Fibroblast of upper back skin (primary cell): ENCODE measurements around the gene PLIN5.
A peak's percentile ranks its signal among the peaks of the same experiment; 100 is the strongest.

Source experiments
- DNase-seq: peaks from one replicate; pipeline ENCODE4 v3.0.0-alpha.2; 2013

The PLIN5 gene

DNA sequence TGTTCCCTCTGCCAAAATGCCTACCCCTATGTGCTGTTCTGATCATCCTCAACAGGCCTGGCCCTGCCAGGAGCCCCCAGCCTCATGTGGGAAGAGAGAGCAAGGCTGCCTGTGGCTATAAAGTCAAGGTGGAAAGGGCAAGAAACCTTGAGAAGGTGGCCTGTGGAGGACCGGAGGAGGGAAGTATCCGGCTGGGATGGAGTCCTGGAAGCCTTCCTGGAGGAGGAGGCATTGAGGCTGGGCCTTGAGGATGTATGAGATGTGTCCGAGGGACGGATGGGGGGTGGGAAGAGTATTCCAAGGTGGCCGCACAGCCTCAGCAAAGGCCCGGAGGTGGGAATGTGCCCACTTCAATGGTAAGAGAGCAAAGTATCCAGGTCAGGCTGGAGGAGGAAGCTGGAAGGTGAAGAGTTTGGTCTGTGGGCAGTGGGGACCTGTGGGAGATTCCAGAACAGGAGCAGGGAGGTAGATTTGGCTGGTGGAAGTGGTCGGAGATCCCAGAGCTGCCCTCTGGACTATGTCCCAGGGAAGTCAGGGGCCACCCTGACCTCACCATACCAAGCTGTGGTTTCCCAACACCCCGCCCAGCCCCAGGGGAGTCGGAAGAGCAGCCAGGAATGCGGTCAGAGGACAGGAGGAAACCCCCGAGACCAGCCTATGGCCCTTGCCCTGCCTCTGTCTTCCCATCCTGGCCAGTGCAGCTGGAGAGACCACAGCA, 13.7 kb downstream of the PLIN5 start:
- no peak for DNase-seq

DNA sequence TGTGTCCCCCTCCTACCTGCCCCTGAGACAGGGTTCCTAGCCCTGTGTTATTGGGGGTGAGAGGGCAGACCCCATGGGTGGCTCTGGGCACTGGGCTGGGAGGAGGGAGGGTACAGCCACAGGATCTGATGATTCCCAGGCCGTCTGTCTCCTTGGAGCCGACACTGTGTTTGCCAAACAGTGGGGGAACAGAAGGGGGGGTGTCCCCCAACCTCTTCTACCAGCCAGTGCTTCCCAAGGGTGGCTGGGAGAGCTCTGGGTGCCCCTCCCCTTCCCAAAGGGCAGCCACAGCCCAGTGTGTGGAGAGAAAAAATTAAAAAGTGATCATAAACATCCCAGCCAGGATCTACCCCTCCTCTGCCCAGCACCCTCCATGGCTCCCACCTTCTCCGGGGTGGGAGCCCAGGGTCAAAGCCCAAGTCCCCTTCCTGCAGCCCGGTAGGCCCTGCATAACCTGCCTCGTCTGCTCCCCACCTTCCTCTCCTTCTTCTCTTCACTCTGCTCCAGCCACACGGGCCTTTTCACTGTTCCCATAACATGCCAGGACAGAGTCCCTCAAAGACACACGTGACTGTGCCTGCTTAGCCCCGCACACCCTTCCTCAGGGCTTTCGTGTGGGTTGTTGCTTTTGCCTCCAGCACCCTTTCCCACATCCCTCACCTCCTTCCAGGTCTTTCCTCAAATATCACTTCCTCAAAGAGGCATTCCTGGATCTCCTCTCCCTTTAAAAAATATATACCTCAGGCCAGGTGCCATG, 15.3 kb downstream of the PLIN5 start:
- no peak for DNase-seq

DNA sequence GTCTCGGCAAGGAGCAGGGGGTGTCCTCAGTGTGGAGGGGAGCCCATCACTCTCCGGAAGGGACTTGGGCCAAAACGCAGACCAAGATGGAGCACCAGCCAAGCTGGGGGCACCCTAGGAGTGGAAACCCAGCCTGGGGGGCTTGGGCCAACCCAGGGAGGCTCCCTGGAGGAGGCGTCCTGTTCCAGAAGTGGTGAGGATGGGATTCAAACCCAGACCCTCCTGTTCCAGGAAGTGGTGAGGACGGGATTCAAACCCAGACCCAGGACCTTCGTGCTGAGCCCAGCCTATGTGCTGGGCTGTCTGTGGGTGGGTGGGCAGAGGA, 15.9 kb downstream of the PLIN5 start:
- no peak for DNase-seq

DNA sequence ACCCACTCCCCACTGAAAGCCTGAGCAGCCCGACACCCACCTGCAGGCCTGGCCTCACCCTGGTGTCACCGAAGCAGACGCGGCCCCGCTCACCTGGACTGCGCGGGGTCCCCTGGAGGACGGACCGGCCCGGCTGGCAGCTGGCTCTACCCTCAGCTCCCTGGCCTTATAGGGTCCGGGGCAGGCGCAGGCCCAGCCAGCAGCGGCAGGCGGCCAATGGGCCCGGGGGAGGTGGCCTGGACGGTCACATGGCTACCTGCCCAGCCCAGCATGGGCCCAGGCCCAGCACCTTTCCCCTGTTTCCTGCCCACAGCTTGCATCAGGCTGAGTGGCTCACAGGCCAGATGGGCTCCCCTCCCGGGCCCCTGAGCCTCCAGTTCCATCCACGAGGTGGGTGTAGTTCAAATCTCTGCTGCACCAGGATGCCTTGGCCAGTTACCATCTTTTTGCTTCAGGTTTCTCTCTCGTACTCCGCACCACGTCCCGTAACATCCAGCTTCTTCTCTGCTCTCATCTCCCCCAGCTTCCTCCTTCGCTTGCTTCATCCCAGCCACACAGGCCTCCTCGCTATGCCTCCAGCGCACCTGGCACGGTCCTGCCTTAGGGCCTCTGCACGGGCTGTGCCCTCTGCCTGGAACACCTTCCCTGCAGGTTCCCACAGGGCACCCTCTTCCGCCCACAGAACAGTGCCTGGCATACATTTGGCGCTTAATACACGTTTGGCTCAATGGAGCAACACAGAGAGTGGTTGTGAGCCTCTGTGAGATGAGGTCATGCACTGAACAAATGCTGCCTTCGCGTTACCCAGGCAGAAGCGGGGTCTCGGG, 16.5 kb downstream of the PLIN5 start, which contains the start of gene PLIN4:
Gene PLIN4, minus strand, starts transcription at position 142 of the 827 bp plus-strand sequence. CDS start 214 bp downstream, outside the sequence.
- peak; percentile 58 for DNase-seq

DNA sequence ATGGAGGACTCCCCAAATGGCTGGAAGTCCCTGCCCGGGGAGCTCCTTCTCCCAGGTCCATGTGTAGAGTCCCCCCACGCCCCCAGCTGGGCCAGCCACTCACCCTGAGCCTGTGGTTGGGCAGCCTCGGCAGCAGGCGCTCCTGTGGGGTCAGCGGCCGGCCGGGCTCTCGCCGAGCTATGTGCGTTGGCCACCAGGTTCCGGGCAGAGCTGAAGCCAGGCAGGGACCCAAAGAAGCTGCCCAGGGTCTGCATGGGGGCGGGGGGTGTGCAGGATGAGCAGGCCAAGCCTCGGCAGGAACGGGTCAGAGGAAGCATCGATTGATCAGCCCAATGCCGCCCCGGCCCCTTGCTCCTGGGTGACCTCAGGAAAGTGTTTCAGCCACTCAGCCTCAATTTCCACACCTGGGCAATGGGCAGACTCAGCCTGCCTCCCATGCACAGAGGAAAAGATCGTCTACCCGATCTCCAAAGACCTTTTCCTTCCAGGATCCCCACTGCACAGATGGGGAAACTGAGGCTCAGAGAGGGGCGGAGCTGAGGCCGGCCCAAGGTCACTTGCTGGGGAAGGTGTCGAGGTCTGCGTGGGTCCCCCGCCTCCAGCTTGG, 17.5 kb downstream of the PLIN5 start:
- DNase-seq = no peak

DNA sequence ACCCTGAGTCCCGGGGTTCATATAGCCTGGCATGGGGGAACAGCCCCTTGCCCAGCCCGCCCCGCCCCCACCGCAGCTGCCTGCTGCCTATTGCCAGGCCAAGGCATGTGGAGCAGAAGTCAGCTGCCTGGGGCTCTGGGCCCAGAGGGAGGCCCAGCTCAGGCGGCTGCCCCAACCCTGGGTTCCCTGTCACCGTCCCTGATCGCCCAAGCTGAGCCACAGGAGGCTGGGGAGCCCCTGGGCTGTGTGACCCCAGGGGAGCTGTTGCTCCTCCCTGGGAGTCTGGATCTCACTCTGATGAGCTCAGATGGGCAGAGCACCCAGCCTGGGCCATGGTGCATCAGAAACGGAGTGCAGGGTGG, 18.1 kb downstream of the PLIN5 start:
- DNase-seq = no peak

DNA sequence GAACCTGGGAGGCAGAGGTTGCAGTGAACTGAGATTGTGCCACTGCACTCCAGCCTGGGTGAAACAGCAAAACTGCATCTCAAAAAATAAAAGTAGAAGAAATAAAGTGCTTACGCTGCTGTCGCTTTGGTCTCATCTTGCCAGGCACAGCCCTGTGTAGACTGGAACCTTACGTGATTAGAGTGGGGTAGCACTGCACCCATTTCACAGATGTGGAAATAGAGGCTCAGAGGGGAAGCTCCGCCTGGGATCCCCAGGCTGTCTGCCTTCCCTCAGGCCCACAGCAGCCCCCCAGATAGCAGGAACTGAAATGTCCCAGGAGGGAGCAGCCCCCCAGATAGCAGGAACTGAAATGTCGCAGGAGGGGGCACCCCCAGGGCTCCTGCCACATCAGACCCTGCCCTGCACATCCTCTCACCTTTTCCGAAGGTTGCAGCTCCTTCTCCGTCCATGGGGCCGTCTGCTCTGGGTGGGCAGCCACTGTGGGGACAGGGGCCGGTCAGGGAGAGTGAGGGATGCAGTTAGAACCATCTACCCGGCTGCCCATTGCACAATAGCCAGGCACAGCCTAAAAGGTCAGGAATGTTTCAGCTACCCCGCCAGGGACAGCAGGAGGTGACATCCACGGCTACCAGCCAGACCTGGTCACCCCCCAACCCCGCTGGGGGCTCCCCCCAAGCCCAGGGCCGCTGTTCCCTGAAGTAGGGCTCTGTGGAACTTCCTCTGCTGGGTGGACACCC, 18.7 kb downstream of the PLIN5 start:
- no peak for DNase-seq

DNA sequence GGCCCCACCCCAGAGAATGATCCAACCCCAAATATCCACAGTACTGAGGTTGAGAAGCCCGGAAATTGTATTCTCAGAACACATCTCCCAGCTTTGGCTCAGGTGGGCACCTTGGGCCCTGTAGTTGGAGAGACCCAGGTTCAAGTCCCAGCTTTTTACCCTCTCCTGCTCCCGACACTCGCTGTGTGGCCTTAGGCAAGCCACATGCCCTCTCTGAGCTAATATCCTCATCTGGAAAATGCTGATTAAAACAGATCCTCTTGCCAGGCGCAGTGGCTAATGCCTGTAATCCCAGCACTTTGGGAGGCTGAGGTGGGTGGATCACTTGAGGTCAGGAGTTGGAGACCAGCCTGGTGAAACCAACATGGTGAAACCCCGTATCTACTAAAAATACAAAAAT, 19.3 kb downstream of the PLIN5 start:
- DNase-seq = no peak

DNA sequence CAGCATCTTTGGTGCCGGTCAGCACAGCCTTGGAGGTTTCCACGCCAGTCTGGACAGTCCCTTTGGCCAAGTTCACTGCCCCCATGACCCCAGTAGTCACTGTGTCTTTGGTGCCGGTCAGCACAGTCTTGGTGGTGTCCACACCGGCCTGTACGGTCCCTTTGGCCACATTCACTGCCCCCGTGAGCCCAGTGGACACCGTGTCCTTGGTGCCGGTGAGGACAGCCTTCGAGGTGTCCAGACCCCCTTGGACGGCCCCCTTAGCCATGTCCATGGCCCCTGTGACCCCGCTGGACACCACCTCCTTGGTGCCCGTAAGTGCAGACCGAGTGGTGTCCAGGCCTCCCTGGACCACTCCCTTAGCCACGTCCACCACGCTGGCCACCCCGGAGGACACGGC, 21.8 kb downstream of the PLIN5 start:
- DNase-seq = no peak

DNA sequence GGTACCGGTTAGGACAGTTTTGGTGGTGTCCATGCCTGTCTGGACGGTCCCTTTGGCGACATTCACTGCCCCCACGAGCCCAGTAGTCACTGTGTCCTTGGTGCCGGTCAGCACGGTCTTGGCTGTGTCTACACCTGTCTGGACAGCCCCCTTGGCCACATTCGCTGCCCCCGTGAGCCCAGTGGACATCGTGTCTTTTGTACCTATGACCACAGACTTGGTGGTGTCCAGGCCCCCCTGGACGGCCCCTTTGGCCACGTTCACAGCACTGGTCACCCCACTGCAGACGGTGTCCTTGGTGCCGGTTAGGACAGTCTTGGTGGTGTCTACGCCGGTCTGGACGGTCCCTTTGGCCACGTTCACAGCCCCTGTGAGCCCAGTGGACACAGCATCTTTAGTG, 23.0 kb downstream of the PLIN5 start:
- no peak for DNase-seq

DNA sequence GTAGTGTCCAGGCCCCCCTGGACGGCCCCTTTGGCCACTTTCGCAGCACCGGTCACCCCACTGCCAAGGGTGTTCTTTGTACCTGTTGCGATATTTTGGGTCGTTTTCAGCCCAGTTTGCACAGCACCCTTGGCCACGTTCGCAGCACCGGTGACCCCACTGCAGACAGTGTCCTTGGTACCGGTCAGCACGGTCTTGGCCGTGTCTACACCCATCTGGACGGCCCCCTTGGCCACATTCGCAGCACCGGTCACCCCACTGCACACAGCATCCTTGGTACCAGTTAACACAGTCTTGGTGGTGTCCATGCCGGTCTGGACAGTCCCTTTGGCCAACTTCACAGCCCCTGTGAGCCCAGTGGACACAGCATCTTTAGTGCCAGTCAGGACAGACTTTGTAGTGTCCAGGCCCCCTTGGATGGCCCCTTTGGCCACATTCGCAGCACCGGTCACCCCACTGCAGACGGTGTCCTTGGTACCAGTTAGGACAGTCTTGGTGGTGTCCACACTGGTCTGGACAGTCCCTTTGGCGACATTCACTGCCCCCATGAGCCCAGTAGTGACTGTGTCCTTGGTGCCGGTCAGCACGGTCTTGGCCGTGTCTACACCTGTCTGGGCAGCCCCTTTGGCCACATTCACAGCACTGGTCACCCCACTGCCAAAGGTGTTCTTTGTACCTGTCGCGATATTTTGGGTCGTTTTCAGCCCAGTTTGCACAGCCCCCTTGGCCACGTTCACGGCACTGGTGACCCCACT, 23.5 kb downstream of the PLIN5 start:
- no peak for DNase-seq

DNA sequence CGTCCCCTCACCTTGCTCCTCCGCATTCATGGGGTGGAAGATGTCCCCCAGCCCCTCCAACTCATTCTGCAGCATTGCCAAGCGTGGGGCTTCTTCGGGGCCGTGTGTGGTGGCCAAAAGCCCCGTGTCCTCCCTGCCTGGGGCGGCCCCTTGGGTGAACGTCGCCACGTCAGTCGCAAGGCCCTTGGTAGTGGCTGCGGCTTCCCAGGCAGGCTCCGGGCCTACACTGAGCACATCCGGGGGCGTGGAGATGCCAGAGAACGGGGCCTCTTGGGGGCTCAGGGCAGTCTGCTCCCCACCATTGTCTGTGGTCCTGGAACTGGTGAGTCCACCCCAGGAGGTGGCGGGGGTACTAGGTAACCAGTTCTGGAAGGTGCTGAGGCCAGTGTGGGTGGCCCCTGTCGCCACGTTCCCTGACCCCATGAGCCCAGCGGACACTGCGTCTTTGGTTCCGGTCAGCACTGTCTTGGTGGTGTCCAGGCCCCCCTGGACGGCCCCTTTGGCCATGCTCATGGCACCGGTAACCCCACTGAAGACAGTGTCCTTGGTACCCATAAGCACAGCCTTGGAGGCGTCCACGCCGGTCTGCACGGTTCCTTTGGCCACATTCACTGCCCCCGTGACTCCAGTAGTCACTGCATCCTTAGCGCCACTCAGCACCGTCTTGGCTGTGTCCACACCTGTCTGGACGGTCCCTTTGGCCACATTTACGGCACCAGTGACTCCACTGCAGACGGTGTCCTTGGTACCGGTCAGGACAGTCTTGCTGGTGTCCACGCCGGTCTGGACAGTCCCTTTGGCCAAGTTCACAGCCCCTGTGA, 24.4 kb downstream of the PLIN5 start:
- no peak for DNase-seq

DNA sequence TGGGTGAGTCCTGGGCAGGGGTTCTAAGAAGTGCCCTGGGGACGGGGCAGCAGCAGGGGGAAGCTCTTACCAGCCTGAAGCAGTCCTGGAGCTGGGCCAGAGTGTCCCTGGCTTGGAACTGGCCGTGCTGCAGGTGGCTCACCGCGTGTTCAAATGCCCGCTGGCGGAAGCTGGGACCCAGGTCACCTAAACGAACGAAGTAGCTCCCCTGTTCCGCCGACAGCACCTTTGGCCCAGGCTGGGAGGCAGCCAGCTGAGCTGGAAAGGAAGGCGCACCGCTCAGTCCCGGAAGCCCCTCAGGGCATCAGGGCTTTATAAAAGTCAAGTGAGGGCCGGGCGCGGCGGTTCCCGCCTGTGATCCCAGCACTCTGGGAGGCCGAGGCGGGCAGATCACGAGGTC, 26.3 kb downstream of the PLIN5 start:
- DNase-seq = no peak

DNA sequence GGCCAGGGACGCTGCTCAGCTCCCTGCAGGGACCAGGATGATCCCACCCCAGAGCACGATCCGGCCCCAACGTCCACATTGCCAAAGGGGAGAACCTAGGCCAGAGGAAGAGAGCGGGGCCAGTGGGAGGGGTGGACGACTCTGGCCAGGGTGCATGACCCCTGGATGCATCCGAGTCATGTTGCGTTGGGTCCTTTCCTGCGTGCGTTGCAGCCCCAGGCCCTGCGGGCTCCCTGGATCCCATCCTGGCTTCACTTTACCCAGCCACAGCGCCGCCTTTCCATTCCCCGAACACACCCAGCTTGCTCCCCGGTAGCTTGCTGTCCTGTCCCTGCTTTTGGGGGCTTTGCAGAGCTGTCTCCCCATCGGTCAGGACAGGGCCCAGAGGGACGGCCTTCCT, 27.2 kb downstream of the PLIN5 start:
- no peak for DNase-seq

DNA sequence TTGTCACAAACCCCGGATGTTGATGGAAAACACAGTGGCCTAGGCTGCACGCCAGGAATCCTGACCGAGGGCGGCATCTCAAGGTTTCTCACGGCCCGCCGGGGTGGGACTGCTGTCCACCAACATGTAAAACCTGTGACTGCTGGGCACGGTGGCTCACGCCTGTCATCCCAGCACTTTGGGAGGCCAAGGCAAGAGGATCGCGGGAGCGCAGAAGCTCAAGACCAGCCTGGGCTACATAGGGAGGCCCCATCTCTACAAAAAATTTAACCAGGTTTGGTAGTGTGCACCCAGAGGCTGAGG, 27.9 kb downstream of the PLIN5 start:
- DNase-seq = no peak

DNA sequence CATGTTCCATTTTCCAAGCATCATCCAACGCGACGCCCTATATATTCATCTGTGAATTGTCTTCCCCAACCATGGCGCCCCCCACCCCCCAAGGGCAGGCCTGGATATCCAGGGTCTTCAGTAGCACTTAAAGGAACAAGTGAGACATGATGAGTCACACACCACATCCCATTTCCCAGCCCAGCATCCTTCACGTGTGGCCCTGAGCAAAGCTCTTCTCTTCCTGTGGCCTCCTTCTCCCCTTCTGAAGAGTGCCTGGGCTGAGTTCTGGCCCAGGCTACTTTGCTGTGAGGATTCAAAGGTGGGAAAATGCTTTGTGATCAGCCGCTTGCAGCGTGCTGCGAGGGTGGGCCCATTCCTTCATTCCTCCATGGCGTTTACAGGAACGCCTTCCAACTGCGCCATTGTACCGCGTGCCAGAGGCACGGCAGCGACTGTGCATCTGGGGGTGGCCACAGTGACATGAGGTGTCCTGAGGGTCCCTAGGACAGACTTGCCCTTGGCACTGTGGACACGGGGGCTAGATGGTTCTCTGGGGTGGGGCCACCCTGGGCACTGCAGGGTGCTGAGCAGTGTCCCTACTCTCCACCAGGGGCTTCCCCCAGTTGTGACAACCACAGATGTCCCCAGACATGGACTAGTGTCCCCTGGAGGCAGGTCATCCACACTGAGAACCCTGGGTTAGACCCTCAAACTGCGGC, 28.4 kb downstream of the PLIN5 start:
- peak; percentile 63 for DNase-seq

DNA sequence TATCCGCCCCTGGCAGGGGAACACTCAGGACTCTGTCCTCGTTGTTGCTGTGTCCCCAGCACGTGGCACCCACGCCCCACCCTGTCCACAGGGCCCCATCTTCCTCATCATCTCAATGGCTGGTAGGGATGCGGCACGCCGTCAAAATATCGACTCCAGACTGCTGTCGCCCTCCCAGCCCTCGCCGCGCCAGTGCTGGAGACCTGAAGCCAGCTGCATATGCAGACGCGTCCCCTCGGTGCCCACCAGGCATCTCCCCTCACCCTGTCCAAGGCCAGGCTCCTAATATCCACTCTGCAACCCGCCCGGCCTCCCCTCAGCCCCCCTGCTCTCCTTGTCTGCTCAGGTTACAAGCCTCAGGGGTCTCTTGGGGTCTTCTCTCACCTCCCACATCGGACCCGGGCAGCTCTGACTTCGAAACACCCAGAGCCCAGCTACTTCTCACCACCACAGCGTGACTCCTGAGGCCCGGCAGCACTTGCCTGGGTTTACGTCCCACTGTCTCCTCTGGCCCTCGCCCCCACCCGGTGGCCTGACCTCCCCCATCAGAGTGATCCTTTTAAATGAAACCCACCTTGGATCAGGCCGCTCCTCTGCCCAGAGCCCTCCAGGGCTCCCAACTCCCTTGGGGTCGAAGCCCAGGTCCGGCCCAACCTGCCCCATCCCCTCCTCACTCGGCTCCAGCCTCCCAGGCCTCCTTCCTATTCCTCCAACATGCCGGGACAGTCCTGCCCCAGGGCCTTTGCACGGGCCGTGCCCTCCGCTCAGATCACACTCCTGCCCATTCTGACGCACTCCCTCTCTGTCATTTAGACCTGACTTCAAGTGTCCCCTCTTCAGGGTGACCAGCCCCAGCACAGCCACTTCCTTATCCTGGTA, 29.2 kb downstream of the PLIN5 start:
- no peak for DNase-seq

DNA sequence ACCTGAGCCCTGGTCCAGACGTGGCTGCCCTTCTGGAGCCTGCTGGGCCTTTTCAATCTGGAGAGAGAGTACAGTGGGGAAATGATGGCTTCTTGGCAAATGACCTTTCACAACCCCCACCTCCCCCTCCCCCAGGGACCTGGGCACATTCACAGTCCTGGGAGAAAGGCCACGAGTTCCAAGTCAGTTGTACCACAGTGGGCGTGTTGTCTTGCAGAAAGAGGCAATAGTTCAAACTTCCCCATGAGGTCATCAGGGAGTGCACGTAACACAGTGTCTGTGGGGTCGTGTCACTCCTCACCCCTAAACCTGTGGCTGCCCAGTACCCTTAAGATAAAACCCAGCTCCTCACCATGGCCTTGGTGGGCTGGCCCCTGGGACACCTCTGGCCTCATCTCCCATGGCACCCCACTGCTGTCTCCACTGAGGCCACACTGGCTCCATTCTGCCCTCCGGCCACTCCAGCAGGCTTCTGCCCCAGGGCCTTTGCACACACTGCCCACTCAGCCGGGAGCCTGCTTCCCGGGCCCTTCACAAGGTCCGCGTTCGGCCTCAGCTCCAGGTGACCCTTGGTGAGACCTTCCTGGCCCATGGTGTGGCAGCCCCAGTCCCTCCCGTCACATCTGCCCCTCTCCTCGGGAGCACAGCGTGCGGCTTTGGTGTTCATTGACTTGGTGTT, 30.0 kb downstream of the PLIN5 start:
- no peak for DNase-seq

DNA sequence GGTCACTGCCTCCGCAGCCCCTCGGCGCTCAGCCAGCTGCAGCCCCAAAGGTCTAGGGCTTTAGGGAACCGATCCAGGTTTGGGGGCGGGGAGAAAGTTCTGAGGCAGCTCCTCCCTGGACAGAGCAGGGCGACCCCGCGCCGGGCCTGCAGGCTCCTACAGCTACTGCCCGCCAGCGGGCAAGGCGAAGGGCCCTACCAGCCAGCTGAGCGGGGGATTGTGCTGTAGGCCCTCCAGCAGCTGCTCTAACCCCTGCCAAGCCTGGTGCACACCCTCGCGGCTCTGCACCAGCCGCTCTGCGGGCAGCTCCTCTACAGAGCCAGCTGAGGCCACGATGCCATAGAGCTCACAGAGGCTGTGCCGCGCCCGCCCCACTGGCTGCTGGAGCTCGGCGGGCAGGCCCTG, 30.7 kb downstream of the PLIN5 start:
- DNase-seq = no peak
